SK-N-SH (cell line): ENCODE data around the gene CCL27. TPM values are rescaled to one million over a fixed set of nuclear protein-coding genes. Genes with fewer than 3 reads are reported as not detected.
A peak's percentile ranks its signal among the peaks of the same experiment; 100 is the strongest.

Experiments
- CTCF ChIA-PET: fragments of 300-600, 350-600 bp; formaldehyde crosslinking; extraction: SDS; loops from one replicate; lab custom pipeline; 2021; lab: Yijun Ruan, JAX
- POLR2A ChIA-PET: fragments of 350-600 bp; sonication (Branson Sonifier 250); formaldehyde crosslinking; extraction: SDS; loops from one replicate; lab custom pipeline; 2020; ENCODE audit warnings: antibody characterized with exemption, inconsistent platforms; lab: Yijun Ruan, JAX
- DNase-seq: peaks from one replicate; pipeline ENCODE4 v3.0.0; 2012
- H2AFZ ChIP-seq: fragments of 200-600 bp; sonication (generic); 2 replicates; pipeline ENCODE4 v1.8.1; 2016; ENCODE audit warnings: antibody characterized with exemption, mild to moderate bottlenecking, low read depth
- H3F3A ChIP-seq: fragments of 200-600 bp; sonication (generic); replicated peaks from 2 replicates; pipeline ENCODE3; 2016; ENCODE audit warnings: antibody characterized with exemption, mild to moderate bottlenecking; ENCODE audit not compliant: insufficient read depth
- H3K27ac ChIP-seq, 2 experiments: fragments of 200-500 bp in 1 of 2; fragments of 200-600 bp in 1 of 2; sonication (Bioruptor generic) in 1 of 2; sonication (generic), shearing (Covaris generic) in 1 of 2; 2 replicates each; pipeline versions ENCODE4 v1.5.1 to v1.6.1; 2014 to 2016; ENCODE audit warnings: low read depth in 2 of 2, inconsistent platforms in 1 of 2, low read length in 1 of 2, mild to moderate bottlenecking in 1 of 2, mixed read lengths in 1 of 2
- H3K27me3 ChIP-seq: fragments of 200-600 bp; sonication (generic), shearing (Covaris generic); 2 replicates; pipeline ENCODE4 v1.6.1; 2016; ENCODE audit warnings: mixed run types; ENCODE audit not compliant: insufficient read depth
- H3K36me3 ChIP-seq, 2 experiments: fragments of 200-500 bp in 1 of 2; fragments of 200-600 bp in 1 of 2; sonication (Bioruptor generic) in 1 of 2; sonication (generic) in 1 of 2; replicated peaks in 1 of 2; 2 replicates each; pipeline versions ENCODE3 to v1.5.1; 2014 to 2016; ENCODE audit warnings: low read length in 1 of 2, mild to moderate bottlenecking in 1 of 2; ENCODE audit not compliant: insufficient read depth in 2 of 2, control insufficient read depth in 1 of 2
- H3K4me1 ChIP-seq, 2 experiments: fragments of 200-500 bp in 1 of 2; fragments of 200-600 bp in 1 of 2; sonication (Bioruptor generic) in 1 of 2; sonication (generic), shearing (Covaris generic) in 1 of 2; 2 replicates each; pipeline versions ENCODE4 v1.5.1 to v1.6.1; 2014 to 2016; ENCODE audit warnings: low read depth in 1 of 2, low read length in 1 of 2, mixed run types in 1 of 2; ENCODE audit not compliant: insufficient read depth in 2 of 2, control insufficient read depth in 1 of 2
- H3K4me2 ChIP-seq: fragments of 200-600 bp; sonication (generic), shearing (Covaris generic); 2 replicates; pipeline ENCODE4 v1.6.1; 2017; ENCODE audit warnings: mixed run types
- H3K4me3 ChIP-seq, 2 experiments: fragments of 200-500 bp in 1 of 2; fragments of 200-600 bp in 1 of 2; sonication (Bioruptor generic) in 1 of 2; sonication (generic), shearing (Covaris generic) in 1 of 2; 2 replicates each; pipeline versions ENCODE4 v1.5.1 to v1.8.1; 2014 to 2016; ENCODE audit warnings: low read depth in 2 of 2, inconsistent platforms in 1 of 2, low read length in 1 of 2, mild to moderate bottlenecking in 1 of 2, mixed read lengths in 1 of 2, moderate library complexity in 1 of 2
- H3K79me2 ChIP-seq: fragments of 200-600 bp; sonication (generic); 2 replicates; pipeline ENCODE4 v1.8.1; 2017; ENCODE audit warnings: mild to moderate bottlenecking; ENCODE audit not compliant: insufficient read depth
- H3K9ac ChIP-seq: fragments of 200-600 bp; sonication (generic); 2 replicates; pipeline ENCODE4 v1.6.1; 2017; ENCODE audit warnings: mixed run types
- H3K9me2 ChIP-seq: fragments of 200-600 bp; sonication (generic); 2 replicates; pipeline ENCODE4 v1.6.1; 2017; ENCODE audit warnings: mixed run types
- H3K9me3 ChIP-seq: fragments of 200-600 bp; sonication (generic); 2 replicates; pipeline ENCODE4 v1.6.1; 2017; ENCODE audit warnings: mixed run types, mild to moderate bottlenecking, moderate library complexity
- H4K20me1 ChIP-seq: fragments of 200-600 bp; sonication (generic); 2 replicates; pipeline ENCODE4 v1.6.1; 2017; ENCODE audit warnings: mild to moderate bottlenecking, mixed run types; ENCODE audit not compliant: insufficient read depth
- ELF1 ChIP-seq: IDR thresholded peaks from 2 replicates; pipeline ENCODE4 v1.4.0; 2012
- EZH2phosphoT487 ChIP-seq: fragments of 200-600 bp; sonication (generic); IDR thresholded peaks from 2 replicates; pipeline ENCODE4 v1.6.1; 2017; ENCODE audit warnings: low read depth, mixed run types, mild to moderate bottlenecking, antibody characterized with exemption, moderate library complexity, borderline replicate concordance
- FOSL2 ChIP-seq: IDR thresholded peaks from 2 replicates; pipeline ENCODE4 v1.4.0; 2012; ENCODE audit warnings: low read depth, mild to moderate bottlenecking, moderate library complexity, borderline replicate concordance
- FOXM1 ChIP-seq: IDR thresholded peaks from 2 replicates; pipeline ENCODE4 v1.4.0; 2012; ENCODE audit warnings: low read depth, mild to moderate bottlenecking
- GATA2 ChIP-seq: sonication (generic); formaldehyde crosslinking; IDR thresholded peaks from 2 replicates; pipeline ENCODE4 v1.5.0; 2020; ENCODE audit warnings: mild to moderate bottlenecking, missing genetic modification reagents
- POLR2AphosphoS5 ChIP-seq: IDR thresholded peaks from 2 replicates; pipeline ENCODE4 v1.6.1; 2012; ENCODE audit warnings: low read depth, low read length
- RCOR1 ChIP-seq: fragments of 150-350 bp; IDR thresholded peaks from 2 replicates; pipeline ENCODE4 v1.6.1; 2017; ENCODE audit warnings: antibody characterized with exemption, low read length
- RFX5 ChIP-seq: IDR thresholded peaks from 2 replicates; pipeline ENCODE4 v1.6.1; 2012; ENCODE audit warnings: mild to moderate bottlenecking, improper control_type of control experiment, low read length
- TAF1 ChIP-seq: IDR thresholded peaks from 2 replicates; pipeline ENCODE4 v1.6.1; 2012; ENCODE audit warnings: low read depth, mild to moderate bottlenecking, low read length, moderate library complexity, borderline replicate concordance
- TCF12 ChIP-seq: IDR thresholded peaks from 2 replicates; pipeline ENCODE4 v1.4.0; 2012
- YY1 ChIP-seq: IDR thresholded peaks from 2 replicates; pipeline ENCODE4 v1.4.0; 2012; ENCODE audit warnings: low read depth, mild to moderate bottlenecking
- WGBS: methylation state at CpG from one replicate; pipeline ENCODE4 v1.1.6; 2017; ENCODE audit warnings: low lambda C conversion rate; 5-methylcytosine and 5-hydroxymethylcytosine counted together
- polyA plus RNA-seq, 3 experiments: library from polyadenylated mRNA; depleted of rRNA; stranded (reverse); fragments of >200 nt; gene quantifications; 2 replicates each; pipeline ENCODE4 v1.2.3, GENCODE V29; 2012
- TF ChIP-seq, protein P1 (sequence below): fragments of 150-350 bp; IDR thresholded peaks from 2 replicates; pipeline ENCODE4 v1.6.1; 2016; ENCODE audit warnings: mild to moderate bottlenecking, low read depth, low read length
- TF ChIP-seq, protein P2 (sequence below): IDR thresholded peaks from 2 replicates; pipeline ENCODE4 v1.4.0; 2012; ENCODE audit warnings: low read depth, borderline replicate concordance
- TF ChIP-seq, protein P3 (sequence below): IDR thresholded peaks from 2 replicates; pipeline ENCODE4 v1.4.0; 2012; ENCODE audit warnings: low read depth

Gene CCL27
- polyA plus RNA-seq, 1 of the 3 experiments (the other 2 are of a cell fraction): not detected

DNA sequence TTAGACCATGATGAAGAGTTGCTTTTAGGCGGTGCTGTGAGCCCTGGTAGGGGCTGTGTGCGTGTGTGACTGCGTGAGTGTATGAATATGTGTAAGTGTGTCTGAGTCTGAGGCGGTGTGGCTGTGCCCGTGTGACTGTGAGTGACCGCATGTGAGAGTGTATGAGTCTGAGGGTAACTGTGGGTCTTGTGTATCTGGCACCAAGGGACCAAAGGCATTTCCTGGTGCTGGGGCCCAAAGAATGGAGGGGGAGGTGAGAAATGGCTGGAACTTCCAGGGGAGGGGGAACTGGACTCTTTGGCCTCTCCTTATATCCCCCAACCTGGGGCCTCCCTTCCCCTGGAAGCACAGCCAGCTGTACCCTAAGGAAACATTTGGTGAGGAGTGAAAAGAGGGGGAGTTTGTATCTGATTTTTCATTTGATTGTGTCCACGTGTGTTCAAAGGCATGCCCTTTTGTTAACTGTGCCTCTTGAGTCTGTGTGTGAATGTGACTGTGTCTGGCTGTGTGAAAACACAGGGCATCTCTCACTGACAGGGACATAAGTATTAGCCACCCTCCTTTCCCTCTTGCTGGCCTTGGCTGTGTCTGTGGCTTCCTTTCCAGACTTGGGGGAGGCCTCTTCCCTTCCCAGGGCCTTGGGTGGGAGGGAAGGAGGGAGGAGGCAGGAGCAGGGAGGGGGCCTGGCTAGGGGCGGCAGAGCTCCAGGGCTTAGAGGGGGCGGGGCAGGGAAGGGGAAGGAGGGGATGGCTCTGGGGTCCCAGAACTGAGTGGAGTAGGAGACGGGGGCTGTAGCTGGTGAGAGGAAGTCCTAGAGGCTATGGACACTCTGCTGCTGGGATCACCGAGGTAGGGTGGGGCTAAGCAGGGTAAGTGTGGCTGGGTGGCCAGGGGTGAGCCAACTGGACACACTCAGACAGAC lies 9.0 kb downstream of the CCL27 start:
- Histone ChIP-seq H3K9me2 (no peaks in the 10 kb centered on the region), H3K27ac (peak overlapping the region; percentile 67 to 96), H3K4me3 (no peak overlapping the region), H3K36me3 (peaks cover 13% of the 10 kb centered on the region in 2 experiments), H2AFZ (peak overlapping the region; percentile 71; the same call in 1 of the 2 replicates), H3K4me1 (peaks cover 20 to 74% of the 10 kb centered on the region in 2 experiments), H3K27me3 (no peaks in the 10 kb centered on the region), H3K79me2 (no peaks in the 10 kb centered on the region), H3F3A (peaks cover 3% of the 10 kb centered on the region), H3K9ac (peak overlapping the region; percentile 32; the same call in 1 of the 2 replicates), H3K9me3 (no peaks in the 10 kb centered on the region), H3K4me2 (peak overlapping the region; percentile 76), H4K20me1 (no peaks in the 10 kb centered on the region)
- WGBS: 57% methylated on average over 11 of the region's 11 CpGs
- DNase-seq: peak; percentile 64
- ChIA-PET CTCF (interaction anchor here (0.9 to 14.1 kb wide), 5 partner anchors 11 to 62 kb away, joined by 3 to 152 read pairs (median 4); partner anchors contain the start of gene SIGMAR1), POLR2A (interaction anchor here (1.2 to 1.7 kb wide), 3 partner anchors 12 to 15 kb away, joined by 3 to 7 read pairs (median 6); no protein-coding TSS in a partner anchor)
- TF ChIP-seq RCOR1 (0 out of 2 replicates have a peak, but pooled peaks have one; percentile 34), RFX5 (no peak), EZH2phosphoT487 (no peak), TCF12 (no peak), TAF1 (0 out of 2 replicates have a peak, but pooled peaks have one; percentile 8), GATA2 (CRISPR knock-in tag) (no peak; the same call in 1 of the 2 replicates)
- TF ChIP-seq, protein P1, sequence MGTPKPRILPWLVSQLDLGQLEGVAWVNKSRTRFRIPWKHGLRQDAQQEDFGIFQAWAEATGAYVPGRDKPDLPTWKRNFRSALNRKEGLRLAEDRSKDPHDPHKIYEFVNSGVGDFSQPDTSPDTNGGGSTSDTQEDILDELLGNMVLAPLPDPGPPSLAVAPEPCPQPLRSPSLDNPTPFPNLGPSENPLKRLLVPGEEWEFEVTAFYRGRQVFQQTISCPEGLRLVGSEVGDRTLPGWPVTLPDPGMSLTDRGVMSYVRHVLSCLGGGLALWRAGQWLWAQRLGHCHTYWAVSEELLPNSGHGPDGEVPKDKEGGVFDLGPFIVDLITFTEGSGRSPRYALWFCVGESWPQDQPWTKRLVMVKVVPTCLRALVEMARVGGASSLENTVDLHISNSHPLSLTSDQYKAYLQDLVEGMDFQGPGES: no peak

DNA sequence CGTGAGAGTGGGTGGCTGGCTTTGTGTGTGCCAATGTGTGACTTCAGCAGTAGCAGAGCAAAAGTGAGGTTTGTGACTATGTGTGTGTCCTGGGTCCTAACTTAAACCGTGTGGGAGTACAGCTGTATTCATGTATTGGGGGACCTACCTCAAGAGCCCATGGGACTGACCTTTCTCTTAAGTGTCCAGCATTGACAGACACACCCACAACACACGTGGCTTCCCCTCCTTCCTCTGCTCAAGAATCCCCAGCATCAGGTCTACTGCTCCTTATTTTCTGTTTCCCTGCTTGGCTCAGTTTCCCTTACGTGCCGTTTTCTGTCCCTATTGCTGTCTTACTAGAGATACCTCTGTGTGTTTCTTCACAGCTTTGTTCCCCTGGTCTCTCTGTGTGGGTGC lies 9.9 kb downstream of the CCL27 start:
- H3K79me2 ChIP-seq: peaks cover 6% of the 10 kb centered on the region; the same call in 1 of the 2 replicates
- H2AFZ ChIP-seq: no peak overlapping the region
- 76% methylated on average over 5 of the region's 5 CpGs for whole genome bisulfite sequencing
- DNase-seq: no peak
- peaks cover 13 to 19% of the 10 kb centered on the region in 2 experiments for H3K36me3 ChIP-seq
- H3K4me2 ChIP-seq: peak overlapping the region; percentile 76
- no peaks in the 10 kb centered on the region for H4K20me1 ChIP-seq
- no peaks in the 10 kb centered on the region for H3K9me2 ChIP-seq
- POLR2A ChIA-PET: interaction anchor here (1.2 kb wide), 1 partner anchor 13 kb away, joined by 3 read pairs; no protein-coding TSS in a partner anchor
- TF ChIP-seq FOXM1 (no peak), POLR2AphosphoS5 (no peak), YY1 (no peak), FOSL2 (no peak), ELF1 (no peak)
- TF ChIP-seq, protein P2, sequence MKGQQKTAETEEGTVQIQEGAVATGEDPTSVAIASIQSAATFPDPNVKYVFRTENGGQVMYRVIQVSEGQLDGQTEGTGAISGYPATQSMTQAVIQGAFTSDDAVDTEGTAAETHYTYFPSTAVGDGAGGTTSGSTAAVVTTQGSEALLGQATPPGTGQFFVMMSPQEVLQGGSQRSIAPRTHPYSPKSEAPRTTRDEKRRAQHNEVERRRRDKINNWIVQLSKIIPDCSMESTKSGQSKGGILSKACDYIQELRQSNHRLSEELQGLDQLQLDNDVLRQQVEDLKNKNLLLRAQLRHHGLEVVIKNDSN: no peak
- TF ChIP-seq, protein P3, sequence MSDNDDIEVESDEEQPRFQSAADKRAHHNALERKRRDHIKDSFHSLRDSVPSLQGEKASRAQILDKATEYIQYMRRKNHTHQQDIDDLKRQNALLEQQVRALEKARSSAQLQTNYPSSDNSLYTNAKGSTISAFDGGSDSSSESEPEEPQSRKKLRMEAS: no peak
- CTCF ChIA-PET: interaction anchor here (0.9 to 14.1 kb wide), 4 partner anchors 12 to 61 kb away, joined by 3 to 152 read pairs (median 12); partner anchors contain the start of gene SIGMAR1
- no peaks in the 10 kb centered on the region for H3K27me3 ChIP-seq
- no peak overlapping the region for H3K4me3 ChIP-seq
- no peak overlapping the region for H3K9ac ChIP-seq
- H3K4me1 ChIP-seq: peaks cover 22 to 82% of the 10 kb centered on the region in 2 experiments
- H3K27ac ChIP-seq: peak overlapping the region; percentile 67 to 96
- H3K9me3 ChIP-seq: no peaks in the 10 kb centered on the region
- H3F3A ChIP-seq: peaks cover 3% of the 10 kb centered on the region
